Measurements from ENCODE around the gene MDN1.

MDN1 gene

DNA sequence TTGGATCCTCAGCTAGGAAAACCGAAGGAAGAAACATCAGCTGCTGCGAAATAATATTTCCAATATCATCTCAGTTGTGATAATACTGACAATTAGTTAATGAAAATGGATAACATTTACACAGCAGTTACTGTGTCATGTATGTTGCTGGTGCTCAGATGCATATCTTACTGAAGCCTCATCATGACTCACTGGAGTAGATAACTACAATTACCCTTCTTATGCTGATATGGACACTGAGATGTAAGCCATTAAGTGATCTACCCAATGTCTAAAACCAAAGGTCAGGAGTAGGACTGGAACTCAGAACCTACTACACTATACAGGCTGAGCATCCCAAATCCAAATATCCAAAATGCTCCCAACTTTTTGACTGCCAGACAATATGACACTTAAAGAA lies 126.4 kb downstream of the MDN1 start:
- no peak for DNase-seq (ENCODE audit: low read depth)

DNA sequence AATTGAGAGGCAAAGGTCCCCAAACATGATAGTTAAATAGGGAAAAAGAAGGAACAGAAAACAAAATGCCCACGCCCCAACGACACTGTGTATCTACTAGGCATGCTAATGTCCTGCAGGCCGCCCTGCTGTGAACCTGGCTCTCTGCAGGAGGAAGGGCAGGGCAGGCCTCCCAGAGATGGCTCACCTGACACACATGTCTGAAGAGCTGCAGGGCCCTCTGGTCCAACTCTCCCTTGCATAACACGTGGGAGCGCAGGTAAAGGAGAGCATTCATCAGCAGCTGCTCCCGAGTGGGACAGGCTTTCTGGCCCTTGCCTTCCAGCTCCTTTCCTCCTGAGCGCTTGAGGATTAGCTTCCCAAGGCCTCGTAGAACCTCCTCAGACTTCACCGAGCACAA lies 127.3 kb downstream of the MDN1 start:
- no peak for DNase-seq (ENCODE audit: low read depth)

DNA sequence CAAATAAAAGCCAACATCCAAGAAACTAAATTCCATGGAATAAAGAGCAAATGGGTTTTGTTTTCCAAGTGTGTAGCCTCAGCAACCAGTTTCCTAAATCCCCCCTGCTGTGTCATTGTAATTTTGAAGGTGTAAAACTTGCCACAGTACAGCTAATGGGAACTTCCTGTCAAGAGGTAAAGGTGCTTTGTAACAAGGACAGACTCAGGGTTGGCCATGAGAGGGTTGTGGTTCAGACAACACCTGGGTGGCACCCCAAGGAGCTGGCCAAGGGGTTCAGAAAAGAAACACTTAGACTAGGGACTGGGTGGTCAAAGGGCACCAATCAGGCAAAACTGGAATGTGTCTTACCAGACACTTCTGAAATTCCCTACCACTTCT lies 128.7 kb downstream of the MDN1 start:
- DNase-seq (ENCODE audit: low read depth): no peak

DNA sequence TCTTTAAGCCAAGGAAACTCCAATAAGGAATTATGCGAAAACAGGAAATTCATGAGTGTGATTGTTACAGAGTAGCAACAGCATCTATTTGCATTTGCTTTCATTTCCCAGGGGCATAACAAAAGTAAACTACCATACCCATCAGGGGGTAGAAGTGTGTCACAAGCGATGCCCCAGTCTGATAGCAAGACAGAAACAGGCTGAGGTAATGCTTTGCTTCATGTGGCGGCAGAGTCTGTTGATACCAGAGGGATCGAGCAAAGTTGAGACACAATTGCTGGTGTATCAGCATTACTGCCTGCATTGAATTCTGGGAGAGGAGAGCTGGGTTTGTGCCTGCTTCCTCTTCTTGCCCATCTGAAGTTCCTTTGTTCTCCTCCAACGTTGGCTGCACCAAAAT lies 129.9 kb downstream of the MDN1 start:
- DNase-seq (ENCODE audit: low read depth): no peak

DNA sequence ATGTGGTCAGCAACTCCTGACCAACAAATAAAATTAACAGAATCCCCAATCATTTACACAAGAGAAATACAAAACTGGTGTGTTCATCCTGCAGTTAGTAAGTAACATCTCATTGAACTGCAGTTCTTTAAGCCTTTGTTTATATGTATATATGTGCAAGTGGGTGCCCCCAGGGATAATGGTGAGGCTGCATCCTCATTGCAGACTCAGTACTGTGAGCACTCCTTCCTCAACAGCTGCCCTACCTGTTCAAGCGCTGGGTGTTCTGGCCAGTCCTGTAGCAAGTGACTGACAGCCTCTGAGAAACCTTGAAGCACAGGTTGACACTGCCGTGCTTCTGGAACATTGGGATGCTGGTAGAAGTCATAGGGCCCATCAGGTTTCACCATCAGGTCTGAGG lies 131.3 kb downstream of the MDN1 start:
- no peak for DNase-seq (ENCODE audit: low read depth)

DNA sequence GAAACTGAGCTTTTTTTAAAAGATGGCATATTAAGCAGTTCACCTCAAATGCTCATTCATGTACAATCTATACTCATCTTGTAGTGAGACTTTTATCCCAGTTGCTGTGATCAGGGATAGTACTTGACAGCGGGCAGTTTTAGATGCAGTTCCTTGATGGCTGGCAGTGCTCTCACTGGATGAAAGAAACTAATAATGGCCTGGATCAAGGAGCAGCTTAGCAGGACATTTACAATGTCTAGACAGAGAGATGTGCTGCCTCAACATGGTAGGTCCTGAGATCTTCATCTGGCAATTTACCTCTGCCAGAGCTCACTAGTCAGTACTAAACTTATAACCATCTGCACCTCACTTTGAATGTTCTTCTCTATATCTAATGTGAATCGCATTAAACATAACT lies 134.3 kb downstream of the MDN1 start:
- no peak for DNase-seq (ENCODE audit: low read depth)

DNA sequence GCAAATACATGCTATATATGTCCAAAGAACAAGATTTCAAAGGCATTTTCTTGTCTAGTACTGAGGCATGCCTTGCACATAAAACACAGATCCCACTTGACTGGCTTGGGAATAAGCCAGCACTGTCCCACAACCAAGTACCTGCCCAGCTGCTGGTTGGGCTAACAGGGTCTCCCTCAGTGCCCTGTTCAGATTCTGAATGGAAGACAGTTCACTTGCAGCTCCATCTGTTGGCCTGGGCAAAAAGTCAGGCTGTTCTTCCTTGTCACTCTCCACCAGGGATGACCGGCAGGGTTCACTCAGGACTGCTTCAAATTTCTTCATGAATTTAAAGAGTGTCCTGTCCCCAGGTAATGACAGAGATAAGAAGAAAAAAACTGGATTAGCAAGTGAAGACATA lies 136.6 kb downstream of the MDN1 start:
- no peak for DNase-seq (ENCODE audit: low read depth)

DNA sequence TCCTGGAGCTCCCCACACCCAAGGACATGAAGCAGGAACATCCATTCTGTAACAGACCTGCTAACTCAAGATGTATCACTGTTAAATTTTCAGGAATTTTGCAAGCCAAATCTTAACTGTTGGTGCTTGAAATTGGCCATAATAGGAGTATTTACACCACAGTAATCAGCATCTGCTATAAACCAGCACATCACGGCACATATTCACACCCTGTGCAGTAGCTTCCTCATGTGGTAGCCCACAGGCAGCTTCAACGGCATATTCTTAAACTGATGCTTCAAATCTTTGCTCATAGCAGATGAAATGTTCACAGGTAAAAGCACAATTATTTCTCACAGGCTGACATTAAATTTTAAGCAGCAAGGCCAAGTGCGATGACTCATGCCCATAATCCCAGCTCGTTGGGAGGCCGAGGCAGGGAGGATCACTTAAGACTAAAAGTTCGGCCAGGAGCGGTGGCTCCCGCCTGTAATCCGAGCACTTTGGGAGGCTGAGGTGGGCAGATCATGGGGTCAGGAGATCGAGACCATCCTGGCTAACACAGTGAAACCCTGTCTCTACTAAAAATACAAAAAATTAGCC lies 137.5 kb downstream of the MDN1 start:
- no peak for DNase-seq (ENCODE audit: low read depth)

DNA sequence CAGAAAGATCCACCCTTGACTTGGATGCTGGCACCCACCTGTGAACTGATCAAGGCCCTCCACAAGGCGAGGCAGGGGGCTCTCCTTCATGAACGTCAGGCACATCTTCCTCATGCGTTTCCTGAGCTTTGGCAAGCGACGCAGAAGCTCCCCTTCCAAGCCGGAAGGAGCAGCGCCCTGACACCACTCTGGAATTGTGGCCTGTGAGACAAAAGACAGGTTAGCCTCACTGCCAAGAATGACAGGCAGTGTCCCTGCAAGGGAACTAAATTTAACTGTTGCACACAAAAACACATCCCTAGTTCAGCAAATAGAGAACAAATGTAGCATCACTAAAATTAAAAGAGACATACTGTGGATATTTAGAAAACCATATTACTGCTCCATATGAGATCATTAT lies 139.0 kb downstream of the MDN1 start:
- no peak for DNase-seq (ENCODE audit: low read depth)

DNA sequence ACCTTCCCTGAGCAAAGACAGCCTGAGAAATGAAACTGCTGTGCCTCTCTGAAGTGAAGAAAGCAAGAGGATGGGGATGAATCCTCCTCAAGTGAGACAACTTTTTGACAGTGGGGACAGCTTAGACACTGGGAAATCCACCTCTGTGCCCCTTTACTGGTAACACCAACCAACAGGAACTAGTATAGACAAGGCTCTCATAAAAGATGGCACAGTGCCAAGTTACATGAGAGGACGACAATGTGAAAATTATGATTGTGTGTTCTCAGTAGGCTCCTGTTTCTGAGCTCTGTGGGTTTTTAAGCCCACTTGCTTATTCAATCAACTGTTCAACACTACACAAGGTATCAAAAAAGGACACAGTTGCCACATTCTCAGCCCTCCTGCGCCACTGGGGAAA lies 139.4 kb downstream of the MDN1 start:
- no peak for DNase-seq (ENCODE audit: low read depth)

DNA sequence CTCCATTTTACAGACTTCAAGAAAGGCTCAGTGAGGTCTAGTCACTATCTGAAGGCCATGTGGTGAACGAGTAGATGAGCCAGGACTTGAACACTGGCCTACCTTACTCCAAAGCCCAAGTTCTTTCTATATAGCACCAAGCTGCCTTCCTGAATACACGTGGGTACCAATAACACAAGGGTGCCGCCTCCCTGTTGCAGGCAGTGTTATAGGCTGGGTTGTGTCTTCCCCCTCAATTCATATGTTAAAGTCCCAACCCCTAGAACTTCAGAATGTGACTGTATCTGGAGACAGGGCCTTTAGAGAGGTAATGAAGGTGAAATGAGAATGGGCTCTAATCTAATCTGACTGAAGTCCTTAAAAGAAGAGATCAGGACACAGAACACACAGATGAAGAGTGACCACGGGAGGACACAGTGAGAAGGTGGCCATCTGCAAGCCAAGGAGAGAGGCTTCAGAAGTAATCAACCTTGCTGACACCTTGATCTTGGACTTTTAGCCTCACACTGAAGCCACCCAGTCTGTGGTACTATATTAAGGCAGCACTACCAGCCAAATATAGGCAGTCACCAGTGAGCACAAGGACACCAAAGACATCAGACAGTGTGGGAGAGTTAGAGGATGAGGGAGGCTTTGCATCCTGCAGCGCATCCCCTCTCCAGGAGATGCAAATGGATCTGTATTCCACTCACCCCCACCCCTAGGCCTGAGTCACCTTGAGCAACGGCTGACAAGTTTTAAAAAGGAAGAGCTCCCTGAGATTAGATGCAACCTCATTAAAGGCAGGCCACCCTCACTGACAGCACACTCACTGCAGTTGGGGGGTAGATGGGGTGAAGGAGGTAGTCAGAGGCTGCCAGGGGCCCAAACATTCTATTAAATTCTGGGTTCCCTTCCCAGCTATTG lies 140.1 kb downstream of the MDN1 start:
- DNase-seq (ENCODE audit: low read depth): no peak

DNA sequence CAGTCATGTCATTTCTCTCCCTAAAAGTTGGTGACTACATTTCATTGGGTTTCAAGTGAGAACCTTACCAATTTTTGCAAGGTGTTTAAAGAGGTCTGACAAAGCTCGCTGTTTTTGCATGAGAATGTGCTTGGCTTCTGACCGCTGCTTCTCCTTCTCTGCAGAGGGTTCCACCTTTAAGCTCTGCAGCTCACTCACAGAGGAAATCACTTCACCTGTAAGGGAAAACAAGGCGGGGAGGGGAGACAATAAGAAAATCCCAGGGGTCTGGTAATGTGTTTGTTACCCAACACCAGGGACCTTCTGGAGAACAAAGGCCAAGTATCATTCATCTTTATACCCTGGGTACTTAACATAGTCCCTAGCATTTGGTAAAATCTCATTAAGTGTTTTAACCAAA lies 141.1 kb downstream of the MDN1 start:
- DNase-seq (ENCODE audit: low read depth): no peak

DNA sequence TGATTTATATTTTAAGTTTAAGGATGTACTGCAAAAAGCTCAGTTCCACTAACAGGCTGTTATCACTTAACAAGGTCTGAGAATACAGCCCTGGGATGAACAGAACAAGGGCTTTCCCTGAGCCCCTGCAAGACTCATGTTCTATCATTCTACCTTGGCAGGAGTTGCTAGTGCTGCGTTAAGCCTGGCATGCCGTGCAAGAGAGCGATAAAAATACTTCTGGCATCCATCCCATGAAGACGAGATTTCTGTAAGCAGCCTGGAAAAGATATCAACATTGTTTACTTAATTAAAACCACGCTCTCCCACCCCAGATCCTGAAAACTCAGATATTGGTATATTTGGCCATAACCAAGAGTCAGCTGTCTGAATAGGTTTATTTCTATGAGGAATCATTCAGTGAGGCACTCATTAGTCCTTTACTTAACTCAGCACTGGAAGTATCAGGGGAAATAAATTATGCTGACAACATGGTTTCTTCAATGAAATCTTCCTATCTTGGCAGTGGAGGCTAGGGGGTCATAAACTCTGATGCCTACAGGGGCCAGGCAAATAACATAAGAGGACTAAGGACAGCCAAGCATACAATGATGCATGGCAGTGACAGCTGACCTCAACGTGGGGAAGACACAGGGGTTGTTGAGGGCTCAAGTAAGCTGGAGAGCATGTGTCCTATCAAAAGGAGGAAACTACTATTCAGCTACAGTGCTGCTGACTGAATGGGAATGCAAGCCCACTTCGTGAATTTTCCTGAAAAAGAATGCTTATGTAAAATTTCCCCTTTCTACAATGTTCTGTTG lies 143.4 kb downstream of the MDN1 start:
- no peak for DNase-seq (ENCODE audit: low read depth)

DNA sequence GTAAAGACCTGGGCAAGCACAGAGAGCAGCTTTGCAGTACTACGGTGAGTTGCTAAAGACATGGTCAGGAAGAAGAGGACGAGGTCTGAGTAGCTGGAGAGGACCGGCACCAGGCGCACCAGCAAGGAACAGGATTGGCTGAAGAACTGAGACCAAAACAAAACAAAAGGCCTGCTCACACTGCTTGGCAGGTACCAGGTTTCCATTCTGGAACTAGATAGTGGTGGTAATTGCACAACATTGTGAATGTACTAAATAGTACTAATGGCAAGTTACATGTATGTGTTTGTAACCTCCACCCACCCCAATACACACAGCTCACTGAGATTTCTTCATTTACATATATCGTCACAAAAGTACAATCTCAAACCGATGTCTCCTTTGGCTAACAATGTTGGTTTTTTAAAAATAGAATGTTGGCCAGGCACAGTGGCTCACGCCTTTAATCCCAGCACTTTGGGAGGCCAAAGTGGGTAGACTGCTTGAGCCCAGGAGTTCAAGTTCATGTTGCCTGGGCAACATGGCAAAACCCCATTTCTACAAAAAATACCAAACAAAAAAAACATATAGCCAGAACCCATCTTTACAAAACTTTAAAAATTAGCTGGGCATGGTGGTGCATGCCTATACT lies 148.5 kb downstream of the MDN1 start:
- no peak for DNase-seq (ENCODE audit: low read depth)

DNA sequence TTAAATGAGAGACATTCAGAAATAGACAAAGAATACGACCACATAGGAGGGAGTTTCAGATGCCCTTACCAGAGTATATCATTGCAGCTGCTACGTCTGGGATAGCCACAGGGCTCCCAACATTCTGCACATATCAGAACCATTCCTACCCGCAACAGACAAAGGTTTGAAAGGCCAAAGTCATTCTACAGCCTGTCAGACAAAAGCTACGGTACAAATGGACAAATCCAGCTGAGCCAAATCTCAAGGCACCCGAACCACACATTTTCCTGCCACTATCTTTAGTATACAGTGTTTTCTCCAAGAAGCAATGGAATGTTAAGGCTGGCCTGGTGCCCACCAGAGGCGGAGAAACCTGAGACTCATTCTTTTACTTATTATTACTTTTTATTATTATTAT lies 150.6 kb downstream of the MDN1 start:
- no peak for DNase-seq (ENCODE audit: low read depth)

DNA sequence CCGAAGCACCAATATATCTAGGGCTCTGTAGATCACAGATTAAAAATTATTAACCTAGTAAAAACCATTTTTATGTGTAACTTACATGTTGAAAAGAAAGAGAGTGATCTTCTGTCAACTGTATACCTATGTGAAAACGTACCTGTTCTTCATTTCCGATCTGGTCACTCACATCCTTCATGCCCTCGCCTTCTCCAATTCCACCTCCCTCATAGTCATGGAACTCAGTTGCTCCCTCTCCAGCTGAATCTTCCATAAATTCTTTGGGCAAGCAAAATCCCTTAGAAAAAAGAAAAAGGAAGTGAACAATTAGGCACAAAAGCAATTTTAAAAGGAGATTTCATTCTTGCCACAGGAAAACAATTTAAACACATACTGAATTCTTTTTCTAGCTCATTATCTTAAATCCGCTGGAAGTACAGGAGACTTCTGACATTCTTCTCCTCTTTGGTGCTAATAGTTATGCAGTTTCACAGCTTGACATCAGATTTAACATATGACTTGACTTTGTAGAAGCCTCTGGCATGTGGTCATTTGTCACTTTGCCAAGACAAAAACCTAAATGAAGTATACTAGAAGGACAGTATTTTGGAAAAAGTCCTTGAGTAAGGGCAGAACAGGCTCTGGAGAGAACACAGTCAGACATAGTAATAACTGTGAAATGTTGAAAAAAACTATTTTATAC lies 151.6 kb downstream of the MDN1 start:
- DNase-seq (ENCODE audit: low read depth): no peak

DNA sequence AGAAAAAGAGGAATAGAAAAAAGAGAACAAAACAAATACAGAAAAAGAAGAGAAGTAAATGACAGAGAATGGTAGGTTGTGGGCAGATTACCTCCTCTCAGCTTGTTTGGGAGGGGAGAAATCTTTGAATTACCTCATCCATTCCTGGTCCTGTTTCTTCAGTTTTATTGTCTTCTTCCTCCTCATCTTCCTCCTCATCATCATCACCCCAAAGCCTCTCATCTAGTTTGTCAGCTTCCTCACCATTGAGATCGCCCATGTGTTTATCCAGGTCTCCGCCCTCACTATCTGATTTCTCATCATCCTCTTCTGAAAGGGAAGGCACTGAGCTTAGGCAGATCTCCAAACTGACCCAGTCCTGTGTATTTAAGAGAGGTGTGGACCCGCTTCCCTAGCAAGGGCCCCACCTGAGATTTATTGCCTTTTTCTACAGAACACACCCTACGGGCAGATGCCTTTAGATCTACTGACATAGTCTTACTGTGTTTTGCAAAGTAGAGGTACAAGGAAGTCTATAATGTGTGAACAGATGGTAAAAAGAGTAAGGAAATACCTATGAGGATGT lies 156.9 kb downstream of the MDN1 start:
- no peak for DNase-seq (ENCODE audit: low read depth)

DNA sequence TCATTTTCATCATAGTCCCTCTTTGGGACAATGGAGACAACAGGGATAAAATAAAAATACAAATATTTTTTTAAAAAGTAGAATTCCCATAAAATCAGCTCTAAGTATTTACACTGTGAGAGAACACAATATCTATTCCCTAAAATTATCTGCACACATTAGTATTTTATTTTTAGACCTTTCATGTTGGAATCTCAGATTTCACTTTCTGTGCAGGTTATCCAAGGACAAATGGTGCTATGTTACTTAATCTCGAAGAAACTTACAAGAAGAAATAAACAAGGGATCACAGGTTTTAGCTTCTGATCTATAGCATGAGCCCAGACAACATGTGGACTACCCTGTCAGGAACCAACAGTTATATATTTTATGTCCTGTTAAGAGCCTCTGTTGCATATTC lies 158.0 kb downstream of the MDN1 start:
- DNase-seq (ENCODE audit: low read depth): no peak

DNA sequence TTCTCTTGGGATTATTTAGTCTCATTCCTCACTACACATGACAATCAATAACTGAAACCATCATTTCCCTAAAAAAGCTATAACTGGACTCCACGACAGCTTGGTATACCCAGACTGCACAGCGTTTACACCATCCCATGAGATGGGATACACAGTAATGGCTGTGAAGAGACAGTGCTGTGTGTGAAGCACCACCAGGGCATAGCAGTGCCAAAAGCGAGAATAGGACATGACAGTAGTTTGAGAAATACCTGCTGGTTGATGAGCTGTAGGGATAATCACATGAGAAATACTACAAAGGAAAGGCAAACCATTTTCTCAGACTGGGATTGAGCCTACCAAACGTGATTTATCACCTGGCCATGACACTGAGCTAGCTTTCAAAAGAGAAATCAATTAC lies 158.6 kb downstream of the MDN1 start:
- DNase-seq (ENCODE audit: low read depth): no peak

DNA sequence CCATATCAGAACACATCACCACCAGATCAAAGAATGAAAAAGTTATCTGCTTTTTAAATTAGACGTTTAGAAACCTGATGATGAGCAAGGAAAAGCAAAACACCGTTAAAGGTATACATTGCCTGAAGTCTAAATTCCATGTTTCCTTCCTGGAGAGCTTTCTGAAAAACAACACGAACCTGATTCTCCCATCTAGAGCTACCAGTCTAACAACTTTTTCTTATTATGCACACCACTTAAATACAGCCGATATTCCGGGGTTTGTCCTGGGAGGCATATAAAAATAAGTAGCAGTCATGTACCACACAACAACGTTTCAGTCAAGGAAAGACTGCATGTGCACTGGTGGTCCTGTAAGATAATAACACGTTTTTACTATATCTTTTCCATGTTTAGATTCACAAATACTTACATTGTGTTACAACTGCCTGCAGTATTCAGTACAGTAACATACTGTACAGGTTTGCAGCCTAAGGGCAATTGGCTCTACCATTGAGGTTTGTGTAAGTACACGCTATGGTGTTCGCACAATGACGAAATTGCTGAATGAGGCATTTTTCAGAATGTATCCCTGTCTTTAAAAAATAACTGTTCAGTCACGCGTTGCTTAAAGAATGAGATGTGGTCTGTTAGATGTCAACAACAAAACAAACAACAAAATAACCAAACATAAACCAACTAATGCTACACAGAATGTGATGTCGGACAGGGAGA lies 162.0 kb downstream of the MDN1 start:
- DNase-seq (ENCODE audit: low read depth): no peak

DNA sequence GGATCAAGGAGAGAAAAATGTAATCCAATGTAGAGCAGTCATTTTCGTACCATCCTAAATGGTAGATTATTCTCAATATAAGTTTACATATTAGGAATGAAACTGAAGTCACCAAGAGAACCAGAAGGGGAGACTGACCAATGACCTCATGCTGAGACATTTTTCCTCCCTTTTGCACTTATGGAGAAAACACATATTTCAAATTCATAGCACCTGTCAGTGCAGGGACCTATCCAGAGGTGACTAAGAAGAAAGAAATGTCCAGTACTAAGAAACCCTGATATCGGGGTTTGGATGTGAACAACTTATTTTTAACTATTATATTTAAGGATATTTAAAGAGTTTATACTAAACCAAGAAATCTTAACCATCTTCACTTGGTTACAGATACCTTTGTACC lies 164.5 kb downstream of the MDN1 start:
- no peak for DNase-seq (ENCODE audit: low read depth)
